ENCODE results near the gene LDB2. TPM values are rescaled to one million over a fixed set of nuclear protein-coding genes. Genes with fewer than 3 reads are reported as not detected.

Gene LDB2
- total RNA-seq, 1 donor from 2014 or later: 4.9 TPM

DNA sequence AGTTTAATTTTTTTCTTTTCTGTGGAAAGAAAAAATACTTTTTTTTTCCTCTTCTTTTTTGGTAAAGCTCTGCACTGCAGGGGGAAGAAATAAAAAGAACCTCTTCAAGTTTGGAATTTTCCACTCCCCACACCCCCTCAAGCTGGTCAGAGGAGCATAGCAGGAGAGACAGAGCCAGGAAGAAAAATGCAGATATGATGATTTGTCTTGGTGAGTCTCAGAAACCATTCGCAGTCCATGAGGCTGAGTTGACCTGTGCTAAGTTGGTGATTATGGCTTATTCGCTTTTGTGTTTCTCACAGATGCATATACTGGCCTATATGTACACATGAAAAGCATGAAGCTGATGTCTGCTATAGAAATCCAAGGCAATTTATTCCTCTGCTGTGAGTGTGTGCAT, 205.9 kb downstream of the LDB2 start:
- Histone ChIP-seq H3K79me2 (ENCODE audit: insufficient read depth, low read length) (no peaks in the 10 kb centered on the region), H3K27me3 (ENCODE audit: insufficient read depth, low read length) (no peaks in the 10 kb centered on the region), H3K9ac (ENCODE audit: low read length) (no peak overlapping the region), H3K4me3 (ENCODE audit: insufficient read depth, low read depth, low read length) (no peak overlapping the region), H3K27ac (ENCODE audit: low read depth, low read length) (no peak overlapping the region), H3K4me2 (ENCODE audit: low read length) (no peak overlapping the region), H3K36me3 (ENCODE audit: insufficient read depth, low read length) (no peaks in the 10 kb centered on the region), H2AFZ (ENCODE audit: low read depth, low read length) (no peak overlapping the region), H4K20me1 (ENCODE audit: insufficient read depth, low read length) (no peaks in the 10 kb centered on the region), H3K4me1 (ENCODE audit: insufficient read depth, low read length) (peaks cover 7% of the 10 kb centered on the region), H3K9me3 (ENCODE audit: insufficient read depth, low read depth, low read length) (no peaks in the 10 kb centered on the region)
- Mint-ChIP-seq H3K27me3 (ENCODE audit: low read depth, unreplicated experiment) (no peaks in the 10 kb centered on the region), H3K4me3 (ENCODE audit: unreplicated experiment) (no peak overlapping the region), H3K4me1 (ENCODE audit: low read depth, unreplicated experiment) (peaks cover 13% of the 10 kb centered on the region), H3K36me3 (ENCODE audit: low read depth, unreplicated experiment) (no peaks in the 10 kb centered on the region), H3K27ac (ENCODE audit: unreplicated experiment) (no peak overlapping the region), H3K9me3 (ENCODE audit: unreplicated experiment) (no peaks in the 10 kb centered on the region)
- TF ChIP-seq EZH2 (IDR thresholded peaks at IDR 0.05; ENCODE audit: insufficient read depth, low read length) (no peak), CTCF (IDR thresholded peaks at IDR 0.05; ENCODE audit: insufficient read depth, low read depth, low read length) (no peak)
- no peak for FAIRE-seq
- DNase-seq (ENCODE audit: low read depth): peak; percentile 68

- peak; percentile 55 for FAIRE-seq
- peaks cover 13% of the 10 kb centered on the region for H3K4me1 Mint-ChIP-seq (ENCODE audit: low read depth, unreplicated experiment)
- H3K36me3 Mint-ChIP-seq (ENCODE audit: low read depth, unreplicated experiment): no peaks in the 10 kb centered on the region
- no peaks in the 10 kb centered on the region for H4K20me1 ChIP-seq (ENCODE audit: insufficient read depth, low read length)
- TF ChIP-seq CTCF (IDR thresholded peaks at IDR 0.05; ENCODE audit: insufficient read depth, low read depth, low read length) (no peak), EZH2 (IDR thresholded peaks at IDR 0.05; ENCODE audit: insufficient read depth, low read length) (no peak)
- H3K4me1 ChIP-seq (ENCODE audit: insufficient read depth, low read length): peaks cover 8% of the 10 kb centered on the region
- H3K9ac ChIP-seq (ENCODE audit: low read length): no peak overlapping the region
- H3K9me3 Mint-ChIP-seq (ENCODE audit: unreplicated experiment): no peaks in the 10 kb centered on the region
- H3K27me3 Mint-ChIP-seq (ENCODE audit: low read depth, unreplicated experiment): no peaks in the 10 kb centered on the region
- no peaks in the 10 kb centered on the region for H3K9me3 ChIP-seq (ENCODE audit: insufficient read depth, low read depth, low read length)
- H2AFZ ChIP-seq (ENCODE audit: low read depth, low read length): no peak overlapping the region
- H3K4me2 ChIP-seq (ENCODE audit: low read length): no peak overlapping the region
- H3K27ac Mint-ChIP-seq (ENCODE audit: unreplicated experiment): no peak overlapping the region
- no peak overlapping the region for H3K4me3 ChIP-seq (ENCODE audit: insufficient read depth, low read depth, low read length)
- no peak for DNase-seq (ENCODE audit: low read depth)
- no peak overlapping the region for H3K27ac ChIP-seq (ENCODE audit: low read depth, low read length)
- H3K79me2 ChIP-seq (ENCODE audit: insufficient read depth, low read length): no peaks in the 10 kb centered on the region
- H3K27me3 ChIP-seq (ENCODE audit: insufficient read depth, low read length): no peaks in the 10 kb centered on the region
- H3K4me3 Mint-ChIP-seq (ENCODE audit: unreplicated experiment): no peak overlapping the region
- H3K36me3 ChIP-seq (ENCODE audit: insufficient read depth, low read length): no peaks in the 10 kb centered on the region
These were observed 206.4 kb downstream of the LDB2 start for GRCh38 chr4:16692046-16692445.

DNA sequence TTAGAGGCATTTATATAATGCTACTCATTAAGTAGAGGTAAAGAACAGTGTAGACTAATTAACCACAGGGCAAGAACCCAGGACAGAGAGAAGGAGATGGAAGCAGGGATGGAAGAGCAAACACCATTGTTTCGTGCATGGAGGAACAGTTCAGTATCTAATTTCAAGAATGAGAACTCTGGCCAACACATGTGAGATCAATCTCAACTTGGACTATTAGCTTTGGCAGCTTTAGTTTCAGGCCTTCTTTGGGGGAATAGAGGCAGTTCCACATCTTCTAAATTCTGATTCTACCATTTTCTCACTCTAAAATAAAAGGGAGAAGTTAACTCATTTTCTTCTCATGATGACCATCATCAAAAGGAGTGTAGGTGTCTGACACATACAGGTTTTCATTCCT, 207.0 kb downstream of the LDB2 start:
- no peak overlapping the region for H3K27ac Mint-ChIP-seq (ENCODE audit: unreplicated experiment)

More for the DNA sequence above, 207.0 kb downstream of the LDB2 start:
- H3K9me3 ChIP-seq (ENCODE audit: insufficient read depth, low read depth, low read length): no peaks in the 10 kb centered on the region
- TF ChIP-seq EZH2 (IDR thresholded peaks at IDR 0.05; ENCODE audit: insufficient read depth, low read length): no peak
- H3K4me1 Mint-ChIP-seq (ENCODE audit: low read depth, unreplicated experiment): peaks cover 17% of the 10 kb centered on the region
- H3K9me3 Mint-ChIP-seq (ENCODE audit: unreplicated experiment): no peaks in the 10 kb centered on the region
- peaks cover 12% of the 10 kb centered on the region for H3K4me1 ChIP-seq (ENCODE audit: insufficient read depth, low read length)
- no peak overlapping the region for H3K4me3 ChIP-seq (ENCODE audit: insufficient read depth, low read depth, low read length)
- H3K27ac ChIP-seq (ENCODE audit: low read depth, low read length): no peak overlapping the region
- no peaks in the 10 kb centered on the region for H3K79me2 ChIP-seq (ENCODE audit: insufficient read depth, low read length)
- H3K27me3 ChIP-seq (ENCODE audit: insufficient read depth, low read length): no peaks in the 10 kb centered on the region
- FAIRE-seq (peak; percentile 5), DNase-seq (ENCODE audit: low read depth) (no peak)
- no peak overlapping the region for H3K4me2 ChIP-seq (ENCODE audit: low read length)
- no peak overlapping the region for H2AFZ ChIP-seq (ENCODE audit: low read depth, low read length)
- H3K36me3 Mint-ChIP-seq (ENCODE audit: low read depth, unreplicated experiment): no peaks in the 10 kb centered on the region
- H3K4me3 Mint-ChIP-seq (ENCODE audit: unreplicated experiment): no peak overlapping the region
- no peaks in the 10 kb centered on the region for H3K27me3 Mint-ChIP-seq (ENCODE audit: low read depth, unreplicated experiment)
- H4K20me1 ChIP-seq (ENCODE audit: insufficient read depth, low read length): no peaks in the 10 kb centered on the region
- H3K36me3 ChIP-seq (ENCODE audit: insufficient read depth, low read length): no peaks in the 10 kb centered on the region
- no peak overlapping the region for H3K9ac ChIP-seq (ENCODE audit: low read length)

Data from astrocyte (in vitro differentiated cells and primary cell).